ENCODE data around the gene SH3RF3.

DNA sequence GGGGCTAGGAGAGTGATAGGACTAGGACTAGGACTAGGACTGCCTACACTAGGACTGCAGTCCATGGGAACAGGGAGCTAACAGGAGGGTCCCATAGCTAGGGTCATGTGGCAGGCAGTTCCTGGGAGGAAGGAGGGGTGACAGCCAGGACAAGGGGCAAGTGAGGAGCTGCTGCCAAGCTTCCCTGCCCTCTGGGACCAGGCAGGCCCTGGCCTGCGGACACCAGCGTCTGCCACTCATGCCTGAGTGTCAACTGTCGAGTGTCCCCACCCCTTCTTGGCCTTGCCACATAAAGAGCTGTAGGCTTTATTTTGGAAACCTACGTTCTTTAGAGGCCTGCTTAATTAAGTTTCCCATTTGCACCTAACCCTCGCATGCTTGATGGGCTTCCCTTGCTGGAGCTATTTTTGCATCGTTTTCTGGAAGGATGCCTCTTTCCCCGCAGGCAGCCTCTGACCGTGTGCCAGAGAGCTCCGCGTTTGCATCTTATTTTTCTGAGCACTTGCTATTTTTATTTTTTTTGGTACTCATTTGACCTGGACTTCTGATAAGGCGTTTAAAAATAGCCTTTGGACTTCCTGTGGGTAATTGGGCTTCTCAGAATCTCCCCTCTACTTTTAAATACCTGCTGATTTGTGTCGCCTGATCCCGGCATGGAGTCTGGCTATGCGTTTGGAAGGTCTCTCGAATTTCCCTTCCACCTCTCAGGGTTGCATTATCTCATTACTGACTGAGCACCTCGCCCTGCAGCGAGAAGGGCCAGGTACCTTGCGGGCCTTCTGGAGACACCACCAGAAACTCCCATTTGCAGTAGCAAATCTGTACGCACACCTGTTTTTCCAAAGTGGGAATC is 66.4 kb downstream of the SH3RF3 start:
- TF ChIP-seq, protein P1, sequence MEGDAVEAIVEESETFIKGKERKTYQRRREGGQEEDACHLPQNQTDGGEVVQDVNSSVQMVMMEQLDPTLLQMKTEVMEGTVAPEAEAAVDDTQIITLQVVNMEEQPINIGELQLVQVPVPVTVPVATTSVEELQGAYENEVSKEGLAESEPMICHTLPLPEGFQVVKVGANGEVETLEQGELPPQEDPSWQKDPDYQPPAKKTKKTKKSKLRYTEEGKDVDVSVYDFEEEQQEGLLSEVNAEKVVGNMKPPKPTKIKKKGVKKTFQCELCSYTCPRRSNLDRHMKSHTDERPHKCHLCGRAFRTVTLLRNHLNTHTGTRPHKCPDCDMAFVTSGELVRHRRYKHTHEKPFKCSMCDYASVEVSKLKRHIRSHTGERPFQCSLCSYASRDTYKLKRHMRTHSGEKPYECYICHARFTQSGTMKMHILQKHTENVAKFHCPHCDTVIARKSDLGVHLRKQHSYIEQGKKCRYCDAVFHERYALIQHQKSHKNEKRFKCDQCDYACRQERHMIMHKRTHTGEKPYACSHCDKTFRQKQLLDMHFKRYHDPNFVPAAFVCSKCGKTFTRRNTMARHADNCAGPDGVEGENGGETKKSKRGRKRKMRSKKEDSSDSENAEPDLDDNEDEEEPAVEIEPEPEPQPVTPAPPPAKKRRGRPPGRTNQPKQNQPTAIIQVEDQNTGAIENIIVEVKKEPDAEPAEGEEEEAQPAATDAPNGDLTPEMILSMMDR (IDR thresholded peaks at IDR 0.05) = no peak
- TF ChIP-seq POLR2AphosphoS5 (IDR thresholded peaks at IDR 0.05) (no peak), POLR2A (IDR thresholded peaks at IDR 0.05) (no peak), EP300 (IDR thresholded peaks at IDR 0.05) (no peak)

Measured in upper lobe of left lung (tissue), 4 donors.